ENCODE measurements around the gene FCRL6. TPM values are rescaled to one million over a fixed set of nuclear protein-coding genes. Genes with fewer than 3 reads are reported as not detected.

Gene FCRL6
- total and polyA plus RNA-seq, 5 donors from 2014 or later, result 0.08 to 0.25 TPM; not detected in 3

- Histone ChIP-seq H3K9me3 (ENCODE audit: control insufficient read depth in 2 of 2, low read length in 2 of 2) (no peaks in the 10 kb centered on the region), H3K4me1 (ENCODE audit: control insufficient read depth, insufficient read depth, low read length, poor library complexity, severe bottlenecking) (peaks cover 19% of the 10 kb centered on the region), H3K36me3 (ENCODE audit: control insufficient read depth, insufficient read depth, low read length) (no peaks in the 10 kb centered on the region), H3K27ac (ENCODE audit: insufficient read depth, low read length, poor library complexity, severe bottlenecking) (no peak overlapping the region), H3K27me3 (ENCODE audit: control insufficient read depth, insufficient read depth, low read length) (no peaks in the 10 kb centered on the region), H3K4me3 (ENCODE audit: low read depth, low read length) (no peak overlapping the region)
- no peak for DNase-seq
- Mint-ChIP-seq H3K9me3 (peaks cover 0 to 1% (median 0%) of the 10 kb centered on the region in 7 donors), H3K27me3 (no peaks in the 10 kb centered on the region), H3K4me3 (no peak overlapping the region), H3K27ac (no peak overlapping the region), H3K36me3 (no peaks in the 10 kb centered on the region), H3K4me1 (peaks cover 6 to 32% (median 24%) of the 10 kb centered on the region in 4 donors)
- no peak for ATAC-seq (ENCODE audit: low read depth in 2 of 2)
Measured at GRCh38 chr1:159829822-159830465, 27.8 kb downstream of the FCRL6 start.

GRCh38 chr1:159830722-159831121, 28.6 kb downstream of the FCRL6 start:
- Histone ChIP-seq H3K4me3 (ENCODE audit: low read depth, low read length) (no peak overlapping the region), H3K36me3 (ENCODE audit: control insufficient read depth, insufficient read depth, low read length) (no peaks in the 10 kb centered on the region), H3K4me1 (ENCODE audit: control insufficient read depth, insufficient read depth, low read length, poor library complexity, severe bottlenecking) (peaks cover 19% of the 10 kb centered on the region), H3K9me3 (ENCODE audit: control insufficient read depth in 2 of 2, low read length in 2 of 2) (no peaks in the 10 kb centered on the region), H3K27ac (ENCODE audit: insufficient read depth, low read length, poor library complexity, severe bottlenecking) (no peak overlapping the region), H3K27me3 (ENCODE audit: control insufficient read depth, insufficient read depth, low read length) (no peaks in the 10 kb centered on the region)
- H3K9me3 Mint-ChIP-seq, result peaks cover 0 to 1% (median 0%) of the 10 kb centered on the region in 7 donors
- DNase-seq (no peak), ATAC-seq (ENCODE audit: low read depth in 2 of 2) (no peak)
- peaks cover 6 to 32% (median 21%) of the 10 kb centered on the region in 4 donors for H3K4me1 Mint-ChIP-seq
- no peak overlapping the region for H3K4me3 Mint-ChIP-seq
- H3K36me3 Mint-ChIP-seq, result peaks cover 5% of the 10 kb centered on the region
- H3K27ac Mint-ChIP-seq, result no peak overlapping the region
- H3K27me3 Mint-ChIP-seq, result no peaks in the 10 kb centered on the region

GRCh38 chr1:159831412-159832141, 29.4 kb downstream of the FCRL6 start:
- Mint-ChIP-seq H3K4me1 (peaks cover 6 to 24% (median 13%) of the 10 kb centered on the region in 4 donors), H3K9me3 (peaks cover 0 to 1% (median 0%) of the 10 kb centered on the region in 7 donors), H3K36me3 (peaks cover 9% of the 10 kb centered on the region), H3K27me3 (no peaks in the 10 kb centered on the region), H3K4me3 (no peak overlapping the region), H3K27ac (no peak overlapping the region)
- H3K36me3 ChIP-seq (ENCODE audit: control insufficient read depth, insufficient read depth, low read length), result no peaks in the 10 kb centered on the region
- H3K27ac ChIP-seq (ENCODE audit: insufficient read depth, low read length, poor library complexity, severe bottlenecking), result no peak overlapping the region
- H3K4me1 ChIP-seq (ENCODE audit: control insufficient read depth, insufficient read depth, low read length, poor library complexity, severe bottlenecking), result peaks cover 11% of the 10 kb centered on the region
- H3K9me3 ChIP-seq (ENCODE audit: control insufficient read depth in 2 of 2, low read length in 2 of 2), result no peaks in the 10 kb centered on the region
- ATAC-seq (ENCODE audit: low read depth in 2 of 2) (no peak), DNase-seq (no peak)
- H3K4me3 ChIP-seq (ENCODE audit: low read depth, low read length), result no peak overlapping the region
- H3K27me3 ChIP-seq (ENCODE audit: control insufficient read depth, insufficient read depth, low read length), result no peaks in the 10 kb centered on the region

- H3K27me3 Mint-ChIP-seq, result no peaks in the 10 kb centered on the region
- no peak for DNase-seq
- no peak overlapping the region for H3K4me3 Mint-ChIP-seq
- peaks cover 4% of the 10 kb centered on the region for H3K4me1 ChIP-seq (ENCODE audit: control insufficient read depth, insufficient read depth, low read length, poor library complexity, severe bottlenecking)
- no peaks in the 10 kb centered on the region for H3K36me3 ChIP-seq (ENCODE audit: control insufficient read depth, insufficient read depth, low read length)
- H3K27ac ChIP-seq (ENCODE audit: insufficient read depth, low read length, poor library complexity, severe bottlenecking), result no peak overlapping the region
- H3K4me3 ChIP-seq (ENCODE audit: low read depth, low read length), result no peak overlapping the region
- no peaks in the 10 kb centered on the region for H3K27me3 ChIP-seq (ENCODE audit: control insufficient read depth, insufficient read depth, low read length)
- no peak for ATAC-seq (ENCODE audit: low read depth in 2 of 2)
- H3K4me1 Mint-ChIP-seq, result peaks cover 6 to 16% (median 8%) of the 10 kb centered on the region in 4 donors
- H3K36me3 Mint-ChIP-seq, result peaks cover 13% of the 10 kb centered on the region
- H3K9me3 ChIP-seq (ENCODE audit: control insufficient read depth in 2 of 2, low read length in 2 of 2), result no peaks in the 10 kb centered on the region
- peak overlapping the region in 1 of 3 donors; percentile 1 for H3K27ac Mint-ChIP-seq
- peaks cover 0 to 1% (median 0%) of the 10 kb centered on the region in 7 donors for H3K9me3 Mint-ChIP-seq
Measured at GRCh38 chr1:159832309-159832708, 30.1 kb downstream of the FCRL6 start.

GRCh38 chr1:159835356-159835755, 33.2 kb downstream of the FCRL6 start:
- H3K9me3 Mint-ChIP-seq, result no peaks in the 10 kb centered on the region
- H3K4me1 Mint-ChIP-seq, result no peaks in the 10 kb centered on the region
- H3K36me3 Mint-ChIP-seq, result peaks cover 13% of the 10 kb centered on the region
- no peak overlapping the region for H3K4me3 Mint-ChIP-seq
- H3K27ac Mint-ChIP-seq, result peak overlapping the region in 1 of 3 donors; percentile 23
- no peak overlapping the region for H3K27ac ChIP-seq (ENCODE audit: insufficient read depth, low read length, poor library complexity, severe bottlenecking)
- no peak for ATAC-seq (ENCODE audit: low read depth in 2 of 2)
- no peaks in the 10 kb centered on the region for H3K27me3 ChIP-seq (ENCODE audit: control insufficient read depth, insufficient read depth, low read length)
- H3K27me3 Mint-ChIP-seq, result no peaks in the 10 kb centered on the region
- no peaks in the 10 kb centered on the region for H3K4me1 ChIP-seq (ENCODE audit: control insufficient read depth, insufficient read depth, low read length, poor library complexity, severe bottlenecking)
- peaks cover 4% of the 10 kb centered on the region for H3K36me3 ChIP-seq (ENCODE audit: control insufficient read depth, insufficient read depth, low read length)
- no peak for DNase-seq
- no peaks in the 10 kb centered on the region for H3K9me3 ChIP-seq (ENCODE audit: control insufficient read depth in 2 of 2, low read length in 2 of 2)
- H3K4me3 ChIP-seq (ENCODE audit: low read depth, low read length), result no peak overlapping the region

- no peaks in the 10 kb centered on the region for H3K9me3 ChIP-seq (ENCODE audit: control insufficient read depth in 2 of 2, low read length in 2 of 2)
- peaks cover 13% of the 10 kb centered on the region for H3K36me3 Mint-ChIP-seq
- H3K4me1 Mint-ChIP-seq, result no peaks in the 10 kb centered on the region
- H3K4me3 ChIP-seq (ENCODE audit: low read depth, low read length), result no peak overlapping the region
- ATAC-seq (ENCODE audit: low read depth in 2 of 2) (no peak), DNase-seq (no peak)
- no peaks in the 10 kb centered on the region for H3K27me3 Mint-ChIP-seq
- H3K27ac Mint-ChIP-seq, result peak overlapping the region in 2 of 3 donors; percentile 23 to 32
- H3K4me3 Mint-ChIP-seq, result no peak overlapping the region
- peaks cover 4% of the 10 kb centered on the region for H3K36me3 ChIP-seq (ENCODE audit: control insufficient read depth, insufficient read depth, low read length)
- no peaks in the 10 kb centered on the region for H3K4me1 ChIP-seq (ENCODE audit: control insufficient read depth, insufficient read depth, low read length, poor library complexity, severe bottlenecking)
- H3K9me3 Mint-ChIP-seq, result no peaks in the 10 kb centered on the region
- no peak overlapping the region for H3K27ac ChIP-seq (ENCODE audit: insufficient read depth, low read length, poor library complexity, severe bottlenecking)
- no peaks in the 10 kb centered on the region for H3K27me3 ChIP-seq (ENCODE audit: control insufficient read depth, insufficient read depth, low read length)
Measured at GRCh38 chr1:159835862-159836525, 33.8 kb downstream of the FCRL6 start.

GRCh38 chr1:159838715-159839114, 36.6 kb downstream of the FCRL6 start:
- H3K4me3 Mint-ChIP-seq, result no peak overlapping the region
- Histone ChIP-seq H3K27me3 (ENCODE audit: control insufficient read depth, insufficient read depth, low read length) (no peaks in the 10 kb centered on the region), H3K9me3 (ENCODE audit: control insufficient read depth in 2 of 2, low read length in 2 of 2) (no peaks in the 10 kb centered on the region), H3K27ac (ENCODE audit: insufficient read depth, low read length, poor library complexity, severe bottlenecking) (no peak overlapping the region), H3K36me3 (ENCODE audit: control insufficient read depth, insufficient read depth, low read length) (peaks cover 4% of the 10 kb centered on the region), H3K4me1 (ENCODE audit: control insufficient read depth, insufficient read depth, low read length, poor library complexity, severe bottlenecking) (no peaks in the 10 kb centered on the region), H3K4me3 (ENCODE audit: low read depth, low read length) (no peak overlapping the region)
- H3K27ac Mint-ChIP-seq, result no peak overlapping the region
- no peaks in the 10 kb centered on the region for H3K4me1 Mint-ChIP-seq
- H3K9me3 Mint-ChIP-seq, result peaks cover 0 to 1% (median 0%) of the 10 kb centered on the region in 7 donors
- DNase-seq, result no peak
- peaks cover 4% of the 10 kb centered on the region for H3K27me3 Mint-ChIP-seq
- ATAC-seq (ENCODE audit: low read depth in 2 of 2), result no peak
- H3K36me3 Mint-ChIP-seq, result peaks cover 16% of the 10 kb centered on the region
